HEK293 (cell line): Measurements from ENCODE around the gene FSCN2.

Experiments
- CTCF ChIA-PET: fragments of 350-600 bp; formaldehyde crosslinking; extraction: SDS; loops from one replicate; lab custom pipeline; 2021; ENCODE audit warnings: antibody characterized with exemption; lab: Yijun Ruan, JAX
- POLR2A ChIA-PET: fragments of 300-600 bp; formaldehyde crosslinking; extraction: SDS; loops from one replicate; lab custom pipeline; 2020; ENCODE audit warnings: antibody characterized with exemption, inconsistent platforms; lab: Yijun Ruan, JAX
- H3K27ac ChIP-seq: fragments of 200-500 bp; sonication (Bioruptor generic); 2 replicates; pipeline ENCODE4 v1.5.1; 2014; ENCODE audit warnings: low read depth, low read length, control low read depth, inconsistent platforms; ENCODE audit errors: extremely low read depth
- H3K36me3 ChIP-seq, 2 experiments: fragments of 200-500 bp in 1 of 2; sonication (Bioruptor generic) in 1 of 2; 1 replicate in 1 of 2; 2 replicates in 1 of 2; pipeline ENCODE4 v1.5.1; 2014 to 2017; ENCODE audit warnings: inconsistent platforms in 2 of 2, low read length in 2 of 2; ENCODE audit not compliant: control insufficient read depth in 2 of 2, insufficient read depth in 1 of 2
- H3K4me1 ChIP-seq: fragments of 200-500 bp; sonication (Bioruptor generic); 2 replicates; pipeline ENCODE4 v1.5.1; 2014; ENCODE audit warnings: mild to moderate bottlenecking, low read length, inconsistent platforms; ENCODE audit not compliant: control insufficient read depth, insufficient read depth
- H3K4me3 ChIP-seq: 2 replicates; pipeline ENCODE4 v1.5.1; 2011; ENCODE audit warnings: low read depth, mild to moderate bottlenecking, control low read depth, low read length, moderate library complexity
- H3K9me3 ChIP-seq: fragments of 200-500 bp; sonication (Bioruptor generic); 2 replicates; pipeline ENCODE4 v1.5.1; 2014; ENCODE audit warnings: low read depth, low read length, inconsistent platforms; ENCODE audit not compliant: control insufficient read depth, insufficient read depth
- FEZF1 ChIP-seq: fragments of 450-650 bp; formaldehyde crosslinking; IDR thresholded peaks from 2 replicates; pipeline ENCODE4 v1.5.1; 2016; ENCODE audit warnings: missing biosample characterization, missing genetic modification characterization
- GFI1B ChIP-seq: fragments of 450-650 bp; formaldehyde crosslinking; IDR thresholded peaks from 2 replicates; pipeline ENCODE4 v1.5.1; 2016; ENCODE audit warnings: missing biosample characterization, missing genetic modification characterization
- PRDM6 ChIP-seq: fragments of 450-650 bp; formaldehyde crosslinking; IDR thresholded peaks from 2 replicates; pipeline ENCODE4 v1.5.1; 2017; ENCODE audit warnings: missing biosample characterization, missing genetic modification characterization
- SP2 ChIP-seq: fragments of 450-650 bp; formaldehyde crosslinking; IDR thresholded peaks from 2 replicates; pipeline ENCODE4 v1.5.1; 2016; ENCODE audit warnings: missing biosample characterization, missing genetic modification characterization
- ZBTB10 ChIP-seq: fragments of 450-650 bp; formaldehyde crosslinking; IDR thresholded peaks from 2 replicates; pipeline ENCODE4 v1.5.1; 2016; ENCODE audit warnings: missing biosample characterization, missing genetic modification characterization
- ZBTB11 ChIP-seq: fragments of 450-650 bp; formaldehyde crosslinking; conservative IDR thresholded peaks from 2 replicates; pipeline ENCODE4 v1.5.1; 2016; ENCODE audit warnings: low read depth, missing biosample characterization, missing genetic modification characterization
- ZBTB17 ChIP-seq: fragments of 450-650 bp; formaldehyde crosslinking; IDR thresholded peaks from 2 replicates; pipeline ENCODE4 v1.5.1; 2016; ENCODE audit warnings: missing biosample characterization, missing genetic modification characterization
- ZIC2 ChIP-seq: fragments of 450-650 bp; formaldehyde crosslinking; IDR thresholded peaks from 2 replicates; pipeline ENCODE4 v1.5.1; 2016; ENCODE audit warnings: missing biosample characterization, missing genetic modification characterization
- ZNF140 ChIP-seq: fragments of 450-650 bp; formaldehyde crosslinking; IDR thresholded peaks from 2 replicates; pipeline ENCODE4 v1.5.1; 2016; ENCODE audit warnings: missing biosample characterization, missing genetic modification characterization
- ZNF26 ChIP-seq: fragments of 450-650 bp; formaldehyde crosslinking; IDR thresholded peaks from 2 replicates; pipeline ENCODE4 v1.5.1; 2016; ENCODE audit warnings: missing biosample characterization, missing genetic modification characterization
- ZNF341 ChIP-seq: fragments of 450-650 bp; formaldehyde crosslinking; IDR thresholded peaks from 2 replicates; pipeline ENCODE4; 2016; ENCODE audit warnings: low read depth, missing biosample characterization, missing genetic modification characterization
- ZNF518A ChIP-seq: fragments of 450-650 bp; formaldehyde crosslinking; conservative IDR thresholded peaks from 2 replicates; pipeline ENCODE4 v1.5.1; 2016; ENCODE audit warnings: low read depth, missing biosample characterization, missing genetic modification characterization
- ZNF529 ChIP-seq: fragments of 450-650 bp; formaldehyde crosslinking; IDR thresholded peaks from 2 replicates; pipeline ENCODE4 v1.5.1; 2017; ENCODE audit warnings: missing genetic modification characterization, missing biosample characterization; ENCODE audit not compliant: insufficient replicate concordance
- ZNF561 ChIP-seq: fragments of 450-650 bp; IDR thresholded peaks from 2 replicates; pipeline ENCODE4 v1.5.1; 2018; ENCODE audit warnings: missing biosample characterization, missing genetic modification characterization, borderline replicate concordance
- TF ChIP-seq, protein P1 (sequence below): IDR thresholded peaks from 2 replicates; pipeline ENCODE4 v1.6.1; 2011; ENCODE audit warnings: mild to moderate bottlenecking, low read depth, low read length, borderline replicate concordance
- TF ChIP-seq, protein P2 (sequence below): fragments of 450-650 bp; formaldehyde crosslinking; IDR thresholded peaks from 2 replicates; pipeline ENCODE4 v1.5.1; 2016; ENCODE audit warnings: missing biosample characterization, missing genetic modification characterization

Gene FSCN2

DNA sequence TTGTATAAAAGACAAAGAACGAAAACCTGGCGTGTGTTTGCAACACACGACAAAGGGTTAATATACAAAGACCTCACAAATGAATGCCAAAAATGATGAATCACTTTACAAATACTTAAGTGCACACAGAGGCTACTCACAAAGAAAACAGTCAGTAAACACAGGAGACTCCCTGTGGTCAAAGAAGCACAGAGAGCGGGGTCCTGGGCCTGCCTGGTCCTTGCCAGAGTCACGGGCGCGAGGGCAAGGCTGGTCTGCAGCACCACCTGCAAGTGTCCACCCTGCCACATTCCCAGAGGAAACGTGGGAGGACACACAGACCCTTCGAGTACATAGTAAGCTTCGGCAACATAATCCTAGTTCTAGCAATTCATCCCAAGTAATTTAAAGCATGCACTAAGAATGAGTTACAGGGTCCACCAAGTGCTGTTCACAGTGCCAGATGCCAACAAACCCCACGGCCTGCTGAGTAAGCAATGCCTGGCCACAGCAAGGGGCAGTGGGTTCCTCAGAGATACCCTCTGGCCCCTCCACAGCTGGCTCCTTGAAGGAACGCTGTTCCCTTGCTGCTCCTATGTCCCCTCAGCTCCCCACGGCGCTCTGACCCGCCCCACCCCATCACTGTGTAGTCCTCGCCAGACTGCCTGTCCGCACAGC, 48.6 kb downstream of the FSCN2 start (continued):
- TF ChIP-seq PRDM6 (tag by site-specific recombination) (peak; percentile 27; the same call in 1 of the 2 replicates), ZBTB10 (tag by site-specific recombination) (no peak)

DNA sequence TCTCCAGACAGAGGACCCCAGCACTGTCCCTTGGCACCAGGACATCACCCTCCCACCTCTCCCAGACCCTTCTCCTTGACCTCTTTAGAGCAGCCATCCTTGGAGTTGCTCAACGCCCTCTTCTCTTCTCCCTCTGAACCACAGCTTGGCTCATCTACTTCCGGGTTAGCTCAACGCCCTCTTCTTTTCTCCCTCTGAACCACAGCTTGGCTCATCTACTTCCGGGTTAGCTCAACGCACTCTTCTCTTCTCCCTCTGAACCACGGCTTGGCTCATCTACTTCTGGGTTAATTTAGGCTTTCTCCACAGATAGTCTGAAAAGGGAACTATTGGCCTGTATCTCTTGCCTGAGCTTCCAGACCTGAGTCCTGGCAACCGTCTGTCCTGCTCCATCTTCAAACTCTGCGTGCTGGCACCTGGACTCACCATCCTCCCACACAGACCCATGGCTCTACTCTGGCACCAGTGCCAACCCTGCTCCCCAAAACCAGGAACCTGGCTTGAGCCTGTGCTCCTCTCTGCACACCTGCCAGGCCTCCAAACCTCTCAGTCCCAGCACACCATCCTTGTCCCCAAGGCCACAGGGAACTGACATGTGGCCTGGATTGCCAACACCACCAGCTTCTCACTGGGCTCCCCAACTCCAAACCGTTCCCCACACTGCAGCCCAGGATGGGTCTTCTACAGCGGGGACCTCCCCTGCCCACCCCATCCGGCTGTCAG, 49.3 kb downstream of the FSCN2 start:
- ChIA-PET POLR2A (interaction anchor here (0.6 to 1.4 kb wide), 5 partner anchors 9 to 355 kb away, joined by 3 to 7 read pairs (median 3); partner anchors contain the start of gene CEP131), CTCF (interaction anchor here (0.7 to 3.3 kb wide), 3 partner anchors 11 to 28 kb away, joined by 7 to 12 read pairs (median 12); no protein-coding TSS in a partner anchor)
- Histone ChIP-seq H3K4me3 (no peak overlapping the region), H3K4me1 (peaks cover 16% of the 10 kb centered on the region), H3K27ac (peak overlapping the region; percentile 59), H3K36me3 (peaks cover 13 to 95% of the 10 kb centered on the region in 2 experiments), H3K9me3 (no peaks in the 10 kb centered on the region)
- no peak for TF ChIP-seq ZIC2 (tag by site-specific recombination)
- no peak for TF ChIP-seq FEZF1
- TF ChIP-seq ZNF529 (tag by site-specific recombination) = no peak
- TF ChIP-seq, protein P1, sequence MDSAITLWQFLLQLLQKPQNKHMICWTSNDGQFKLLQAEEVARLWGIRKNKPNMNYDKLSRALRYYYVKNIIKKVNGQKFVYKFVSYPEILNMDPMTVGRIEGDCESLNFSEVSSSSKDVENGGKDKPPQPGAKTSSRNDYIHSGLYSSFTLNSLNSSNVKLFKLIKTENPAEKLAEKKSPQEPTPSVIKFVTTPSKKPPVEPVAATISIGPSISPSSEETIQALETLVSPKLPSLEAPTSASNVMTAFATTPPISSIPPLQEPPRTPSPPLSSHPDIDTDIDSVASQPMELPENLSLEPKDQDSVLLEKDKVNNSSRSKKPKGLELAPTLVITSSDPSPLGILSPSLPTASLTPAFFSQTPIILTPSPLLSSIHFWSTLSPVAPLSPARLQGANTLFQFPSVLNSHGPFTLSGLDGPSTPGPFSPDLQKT = no peak
- peak; percentile 74 for TF ChIP-seq ZNF518A
- TF ChIP-seq, protein P2, sequence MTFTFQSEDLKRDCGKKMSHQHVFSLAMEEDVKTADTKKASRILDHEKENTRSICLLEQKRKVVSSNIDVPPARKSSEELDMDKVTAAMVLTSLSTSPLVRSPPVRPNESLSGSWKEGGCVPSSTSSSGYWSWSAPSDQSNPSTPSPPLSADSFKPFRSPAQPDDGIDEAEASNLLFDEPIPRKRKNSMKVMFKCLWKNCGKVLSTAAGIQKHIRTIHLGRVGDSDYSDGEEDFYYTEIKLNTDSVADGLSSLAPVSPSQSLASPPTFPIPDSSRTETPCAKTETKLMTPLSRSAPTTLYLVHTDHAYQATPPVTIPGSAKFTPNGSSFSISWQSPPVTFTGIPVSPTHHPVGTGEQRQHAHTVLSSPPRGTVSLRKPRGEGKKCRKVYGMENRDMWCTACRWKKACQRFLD (tag by site-specific recombination) = no peak
- TF ChIP-seq ZNF561 (tag by site-specific recombination) = no peak
- TF ChIP-seq ZNF341 (tag by site-specific recombination) = peak; percentile 19; the same call in 1 of the 2 replicates
- no peak for TF ChIP-seq ZNF140
- no peak for TF ChIP-seq GFI1B (tag by site-specific recombination)
- no peak for TF ChIP-seq ZBTB17 (tag by site-specific recombination)
- peak; percentile 50; the same call in 1 of the 2 replicates for TF ChIP-seq ZBTB11
- no peak for TF ChIP-seq ZNF26 (tag by site-specific recombination)
- peak; percentile 54 for TF ChIP-seq SP2
